OCI-LY1 (cell line): ENCODE results near the gene ONECUT3.

Experiments used
- H2AFZ ChIP-seq: fragments of 200-600 bp; sonication (generic), shearing (Covaris generic); 2 replicates; pipeline ENCODE4 v1.6.0; 2014; ENCODE audit warnings: antibody characterized with exemption, mild to moderate bottlenecking, low read length
- H3F3A ChIP-seq: fragments of 200-600 bp; sonication (generic), shearing (Covaris generic); 2 replicates; pipeline ENCODE4 v1.6.0; 2014; ENCODE audit warnings: mild to moderate bottlenecking, antibody characterized with exemption, low read length, moderate library complexity; ENCODE audit not compliant: insufficient read depth
- H3K27ac ChIP-seq: fragments of 200-600 bp; sonication (generic); 2 replicates; pipeline ENCODE4 v1.5.1; 2014; ENCODE audit warnings: low read length, mixed run types, mild to moderate bottlenecking, low read depth; ENCODE audit not compliant: poor library complexity, severe bottlenecking
- H3K27me3 ChIP-seq: fragments of 200-600 bp; sonication (generic); 2 replicates; pipeline ENCODE4 v1.6.0; 2014; ENCODE audit warnings: antibody characterized with exemption, mild to moderate bottlenecking, low read length, moderate library complexity; ENCODE audit not compliant: insufficient read depth
- H3K36me3 ChIP-seq: fragments of 200-600 bp; sonication (generic); 2 replicates; pipeline ENCODE4 v1.6.1; 2014; ENCODE audit warnings: mild to moderate bottlenecking, antibody characterized with exemption, low read length, moderate library complexity, mixed read lengths; ENCODE audit not compliant: insufficient read depth
- H3K4me1 ChIP-seq: fragments of 200-600 bp; sonication (generic); 2 replicates; pipeline ENCODE4 v1.5.1; 2014; ENCODE audit warnings: mild to moderate bottlenecking, low read length, moderate library complexity; ENCODE audit not compliant: insufficient read depth, severe bottlenecking
- H3K4me2 ChIP-seq: fragments of 200-600 bp; sonication (generic), shearing (Covaris generic); 2 replicates; pipeline ENCODE4 v1.6.1; 2014; ENCODE audit warnings: low read length
- H3K4me3 ChIP-seq: fragments of 200-600 bp; sonication (generic); 2 replicates; pipeline ENCODE4 v1.5.1; 2014; ENCODE audit warnings: low read length, low read depth, mild to moderate bottlenecking, mixed read lengths; ENCODE audit not compliant: poor library complexity, severe bottlenecking
- H3K79me2 ChIP-seq: fragments of 200-600 bp; shearing (Covaris generic); 2 replicates; pipeline ENCODE4 v1.6.1; 2016; ENCODE audit warnings: mixed run types, low read length, mixed read lengths; ENCODE audit not compliant: insufficient read depth
- H3K9ac ChIP-seq: fragments of 200-600 bp; sonication (generic), shearing (Covaris generic); 2 replicates; pipeline ENCODE4 v1.6.1; 2014; ENCODE audit warnings: mild to moderate bottlenecking, low read length, mixed read lengths
- H3K9me2 ChIP-seq: fragments of 200-600 bp; sonication (generic), shearing (Covaris generic); 2 replicates; pipeline ENCODE4 v1.6.1; 2014; ENCODE audit warnings: low read depth, mild to moderate bottlenecking, low read length, mixed read lengths
- H3K9me3 ChIP-seq: fragments of 200-600 bp; shearing (Covaris generic); 2 replicates; pipeline ENCODE4 v1.6.1; 2014; ENCODE audit warnings: low read length, mixed read lengths
- H4K20me1 ChIP-seq: fragments of 200-600 bp; sonication (generic), shearing (Covaris generic); 2 replicates; pipeline ENCODE4 v1.6.0; 2016; ENCODE audit warnings: mild to moderate bottlenecking, low read length; ENCODE audit not compliant: insufficient read depth
- EZH2 ChIP-seq: fragments of 200-600 bp; sonication (generic), shearing (Covaris generic); IDR thresholded peaks from 2 replicates; pipeline ENCODE4 v1.8.0; 2017; ENCODE audit warnings: borderline replicate concordance, mixed run types, mild to moderate bottlenecking, antibody characterized with exemption, low read length, moderate library complexity, mixed read lengths
- TF ChIP-seq, protein P1 (sequence below): fragments of 200-600 bp; sonication (generic), shearing (Covaris generic); IDR thresholded peaks from 2 replicates; pipeline ENCODE4 v1.5.1; 2017; ENCODE audit warnings: mild to moderate bottlenecking, antibody characterized with exemption, low read length, moderate library complexity, mixed read lengths

The ONECUT3 gene

GRCh38 chr19:1799695-1800342, 46.5 kb downstream of the ONECUT3 start:
- Histone ChIP-seq H3K36me3 (no peaks in the 10 kb centered on the region), H3K27me3 (no peaks in the 10 kb centered on the region), H3K9ac (no peak overlapping the region), H3K27ac (no peak overlapping the region), H3K4me3 (no peak overlapping the region), H3K4me2 (no peak overlapping the region), H3K79me2 (no peaks in the 10 kb centered on the region), H3K4me1 (no peaks in the 10 kb centered on the region), H3K9me3 (no peaks in the 10 kb centered on the region), H4K20me1 (no peaks in the 10 kb centered on the region), H3K9me2 (no peaks in the 10 kb centered on the region), H3F3A (no peaks in the 10 kb centered on the region), H2AFZ (no peak overlapping the region)
- TF ChIP-seq, protein P1, sequence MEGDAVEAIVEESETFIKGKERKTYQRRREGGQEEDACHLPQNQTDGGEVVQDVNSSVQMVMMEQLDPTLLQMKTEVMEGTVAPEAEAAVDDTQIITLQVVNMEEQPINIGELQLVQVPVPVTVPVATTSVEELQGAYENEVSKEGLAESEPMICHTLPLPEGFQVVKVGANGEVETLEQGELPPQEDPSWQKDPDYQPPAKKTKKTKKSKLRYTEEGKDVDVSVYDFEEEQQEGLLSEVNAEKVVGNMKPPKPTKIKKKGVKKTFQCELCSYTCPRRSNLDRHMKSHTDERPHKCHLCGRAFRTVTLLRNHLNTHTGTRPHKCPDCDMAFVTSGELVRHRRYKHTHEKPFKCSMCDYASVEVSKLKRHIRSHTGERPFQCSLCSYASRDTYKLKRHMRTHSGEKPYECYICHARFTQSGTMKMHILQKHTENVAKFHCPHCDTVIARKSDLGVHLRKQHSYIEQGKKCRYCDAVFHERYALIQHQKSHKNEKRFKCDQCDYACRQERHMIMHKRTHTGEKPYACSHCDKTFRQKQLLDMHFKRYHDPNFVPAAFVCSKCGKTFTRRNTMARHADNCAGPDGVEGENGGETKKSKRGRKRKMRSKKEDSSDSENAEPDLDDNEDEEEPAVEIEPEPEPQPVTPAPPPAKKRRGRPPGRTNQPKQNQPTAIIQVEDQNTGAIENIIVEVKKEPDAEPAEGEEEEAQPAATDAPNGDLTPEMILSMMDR: no peak
- no peak for TF ChIP-seq EZH2

GRCh38 chr19:1804858-1805257, 51.6 kb downstream of the ONECUT3 start:
- H4K20me1 ChIP-seq: no peaks in the 10 kb centered on the region
- H3K9ac ChIP-seq: no peak overlapping the region
- peaks cover 3% of the 10 kb centered on the region; the same call in 1 of the 2 replicates for H3K27me3 ChIP-seq
- no peaks in the 10 kb centered on the region for H3K36me3 ChIP-seq
- H3K9me2 ChIP-seq: no peaks in the 10 kb centered on the region
- TF ChIP-seq EZH2: no peak
- TF ChIP-seq, protein P1: no peak
- no peak overlapping the region for H3K4me3 ChIP-seq
- no peaks in the 10 kb centered on the region for H3K4me1 ChIP-seq
- no peak overlapping the region for H2AFZ ChIP-seq
- no peaks in the 10 kb centered on the region for H3K79me2 ChIP-seq
- H3F3A ChIP-seq: no peaks in the 10 kb centered on the region
- no peak overlapping the region for H3K4me2 ChIP-seq
- no peak overlapping the region for H3K27ac ChIP-seq
- no peaks in the 10 kb centered on the region for H3K9me3 ChIP-seq

DNA sequence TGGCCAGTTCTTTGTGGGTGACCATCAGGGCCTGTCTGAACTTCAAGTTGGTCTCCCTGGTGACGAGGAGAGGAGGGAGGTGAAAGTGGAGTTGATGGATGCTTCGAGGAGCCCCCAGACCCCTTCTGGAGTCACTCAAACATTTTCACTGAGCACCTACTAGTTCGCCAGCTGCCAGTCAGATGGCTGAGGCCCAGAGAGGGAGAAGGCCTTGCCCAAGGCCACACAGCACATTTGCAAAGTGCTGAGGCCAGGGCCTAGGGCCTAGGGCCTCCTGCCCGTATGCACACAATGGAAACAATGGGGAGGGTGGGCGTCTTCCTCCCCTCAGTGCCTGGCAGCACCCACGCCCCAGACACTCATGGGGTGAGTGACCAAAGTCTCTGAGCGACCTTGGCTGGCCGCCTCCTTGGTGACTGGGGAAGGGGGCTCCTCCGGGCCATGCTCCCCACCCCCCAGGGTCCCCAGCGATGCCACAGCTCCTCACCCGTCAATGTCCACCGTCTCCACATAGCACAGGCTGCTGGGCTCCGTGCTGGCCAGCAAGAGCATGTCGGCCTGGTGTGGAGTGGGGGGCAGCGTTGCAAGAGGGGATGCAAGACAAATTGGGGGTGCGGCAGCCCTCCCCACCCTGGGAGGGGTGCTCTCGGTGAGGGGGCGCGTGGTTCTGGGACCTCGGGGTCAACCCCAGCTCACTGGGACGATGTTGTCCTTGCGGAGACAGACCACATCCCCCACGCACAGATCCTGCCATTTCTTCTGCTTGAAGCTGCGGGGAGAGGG, 52.3 kb downstream of the ONECUT3 start:
- H3K9ac ChIP-seq: no peak overlapping the region
- peaks cover 3% of the 10 kb centered on the region; the same call in 1 of the 2 replicates for H3K27me3 ChIP-seq
- H3F3A ChIP-seq: no peaks in the 10 kb centered on the region
- no peaks in the 10 kb centered on the region for H3K36me3 ChIP-seq
- no peaks in the 10 kb centered on the region for H4K20me1 ChIP-seq
- no peak for TF ChIP-seq EZH2
- TF ChIP-seq, protein P1: no peak
- no peak overlapping the region for H2AFZ ChIP-seq
- H3K4me1 ChIP-seq: no peaks in the 10 kb centered on the region
- no peaks in the 10 kb centered on the region for H3K9me2 ChIP-seq
- no peaks in the 10 kb centered on the region for H3K9me3 ChIP-seq
- H3K79me2 ChIP-seq: no peaks in the 10 kb centered on the region
- H3K27ac ChIP-seq: no peak overlapping the region
- H3K4me2 ChIP-seq: no peak overlapping the region
- no peak overlapping the region for H3K4me3 ChIP-seq
